ENCODE measurements around the gene ZFHX2.
A peak's percentile ranks its signal among the peaks of the same experiment; 100 is the strongest.

ZFHX2 gene

DNA sequence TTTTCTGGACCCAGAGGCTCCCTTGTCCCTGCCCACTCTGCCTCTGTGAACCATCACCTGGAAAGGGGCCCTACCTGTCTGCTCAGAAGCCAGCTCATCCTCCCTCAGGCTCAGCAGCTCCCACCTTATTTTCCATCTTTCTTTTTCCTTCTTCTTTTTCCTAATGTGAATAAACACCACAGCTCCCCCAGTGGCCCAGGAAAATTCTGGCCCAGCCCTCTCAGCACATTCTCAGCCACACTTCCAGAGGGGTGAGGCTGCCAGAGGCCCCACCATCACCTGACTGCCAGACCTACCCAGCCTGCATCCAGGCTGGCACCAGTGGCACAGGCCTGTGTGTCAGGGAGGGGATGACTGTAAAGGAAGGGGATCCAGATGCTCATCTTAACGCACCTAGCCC is 23.0 kb downstream of the ZFHX2 start:
- TF ChIP-seq, protein P1, sequence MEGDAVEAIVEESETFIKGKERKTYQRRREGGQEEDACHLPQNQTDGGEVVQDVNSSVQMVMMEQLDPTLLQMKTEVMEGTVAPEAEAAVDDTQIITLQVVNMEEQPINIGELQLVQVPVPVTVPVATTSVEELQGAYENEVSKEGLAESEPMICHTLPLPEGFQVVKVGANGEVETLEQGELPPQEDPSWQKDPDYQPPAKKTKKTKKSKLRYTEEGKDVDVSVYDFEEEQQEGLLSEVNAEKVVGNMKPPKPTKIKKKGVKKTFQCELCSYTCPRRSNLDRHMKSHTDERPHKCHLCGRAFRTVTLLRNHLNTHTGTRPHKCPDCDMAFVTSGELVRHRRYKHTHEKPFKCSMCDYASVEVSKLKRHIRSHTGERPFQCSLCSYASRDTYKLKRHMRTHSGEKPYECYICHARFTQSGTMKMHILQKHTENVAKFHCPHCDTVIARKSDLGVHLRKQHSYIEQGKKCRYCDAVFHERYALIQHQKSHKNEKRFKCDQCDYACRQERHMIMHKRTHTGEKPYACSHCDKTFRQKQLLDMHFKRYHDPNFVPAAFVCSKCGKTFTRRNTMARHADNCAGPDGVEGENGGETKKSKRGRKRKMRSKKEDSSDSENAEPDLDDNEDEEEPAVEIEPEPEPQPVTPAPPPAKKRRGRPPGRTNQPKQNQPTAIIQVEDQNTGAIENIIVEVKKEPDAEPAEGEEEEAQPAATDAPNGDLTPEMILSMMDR (conservative IDR thresholded peaks at IDR 0.05), result peak; percentile 33
- no peak overlapping the region for H3K27ac ChIP-seq

DNA sequence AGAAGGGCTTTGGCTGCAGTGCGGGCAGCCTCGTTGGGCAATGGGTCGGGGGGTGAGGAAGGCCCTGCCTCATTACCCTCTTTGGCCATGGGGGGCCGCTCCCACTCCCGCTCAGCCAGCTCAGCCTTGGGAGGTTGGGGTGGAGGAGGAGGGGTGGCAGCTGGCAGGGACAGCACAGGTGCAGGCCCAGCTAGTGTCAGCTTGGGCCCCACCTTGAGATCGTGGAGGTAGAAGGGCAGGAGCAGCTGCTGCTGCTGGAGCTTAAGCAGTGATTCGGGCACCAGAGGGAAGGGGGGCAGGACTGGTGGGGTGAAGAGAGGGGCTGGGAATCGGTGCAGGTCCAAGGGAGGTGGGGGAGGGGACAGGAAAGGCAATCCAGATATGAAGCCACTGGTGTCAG is 26.0 kb downstream of the ZFHX2 start:
- TF ChIP-seq, protein P1 (conservative IDR thresholded peaks at IDR 0.05), result no peak
- H3K27ac ChIP-seq, result no peak overlapping the region

DNA sequence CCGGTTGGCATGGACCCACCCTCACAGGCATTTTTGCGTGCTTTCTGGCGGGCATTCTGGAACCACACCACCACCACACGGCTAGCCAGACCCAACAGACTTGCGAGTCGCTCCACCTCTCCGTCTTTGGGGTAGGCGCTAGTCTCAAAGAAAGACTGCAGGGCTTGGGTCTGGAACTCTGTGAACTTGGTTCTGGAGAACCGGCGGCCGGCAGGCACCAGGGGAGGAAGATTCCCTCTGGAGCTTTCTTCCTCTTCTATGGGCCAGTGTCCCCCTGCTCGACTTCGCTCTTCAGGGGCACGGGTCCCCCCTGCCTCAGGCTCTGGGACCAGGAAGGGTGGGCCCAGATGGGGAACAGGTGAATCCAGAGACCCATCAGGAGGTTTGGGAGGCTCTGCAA is 26.6 kb downstream of the ZFHX2 start:
- H3K27ac ChIP-seq, result no peak overlapping the region
- TF ChIP-seq, protein P1 (conservative IDR thresholded peaks at IDR 0.05), result no peak

DNA sequence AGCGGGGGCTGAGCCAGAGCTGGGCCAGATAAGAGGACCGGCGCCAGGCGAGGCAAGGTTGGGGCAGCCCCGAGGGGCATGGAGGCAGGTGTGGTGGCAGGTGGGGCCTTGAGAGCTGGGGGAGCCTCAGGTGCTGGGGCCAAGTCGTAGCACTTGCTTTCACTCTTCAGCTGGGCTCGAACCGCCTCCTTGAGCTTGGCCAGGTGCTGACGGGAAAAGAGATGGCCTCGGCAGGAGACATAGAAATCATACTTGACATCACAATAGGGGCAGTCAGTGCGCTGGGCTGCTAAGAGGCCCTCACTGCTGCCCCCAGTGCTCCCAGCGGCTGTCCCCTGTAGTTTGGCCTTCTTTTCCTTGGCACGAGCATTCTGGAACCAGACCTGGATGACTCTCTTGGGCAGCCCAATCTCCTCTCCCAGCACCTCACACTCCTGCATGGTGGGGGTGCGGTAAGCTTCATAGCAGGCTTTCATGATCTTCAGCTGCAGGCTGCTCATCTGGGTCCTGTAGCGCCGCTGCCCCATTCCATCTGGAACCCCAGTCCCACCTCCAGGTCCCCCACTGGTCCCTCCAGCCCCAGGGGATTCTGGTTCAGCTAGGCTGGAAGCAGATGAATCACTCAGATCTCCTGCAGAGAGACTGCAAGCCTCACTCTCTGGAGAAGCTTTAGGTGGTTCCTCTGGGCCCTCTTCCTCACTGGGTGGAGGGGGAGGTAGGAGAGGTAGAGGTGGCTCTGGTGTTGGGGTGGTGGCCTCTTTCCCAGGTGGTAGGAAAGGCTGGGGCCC is 28.1 kb downstream of the ZFHX2 start:
- H3K27ac ChIP-seq, result no peak overlapping the region
- TF ChIP-seq, protein P1 (conservative IDR thresholded peaks at IDR 0.05), result no peak

DNA sequence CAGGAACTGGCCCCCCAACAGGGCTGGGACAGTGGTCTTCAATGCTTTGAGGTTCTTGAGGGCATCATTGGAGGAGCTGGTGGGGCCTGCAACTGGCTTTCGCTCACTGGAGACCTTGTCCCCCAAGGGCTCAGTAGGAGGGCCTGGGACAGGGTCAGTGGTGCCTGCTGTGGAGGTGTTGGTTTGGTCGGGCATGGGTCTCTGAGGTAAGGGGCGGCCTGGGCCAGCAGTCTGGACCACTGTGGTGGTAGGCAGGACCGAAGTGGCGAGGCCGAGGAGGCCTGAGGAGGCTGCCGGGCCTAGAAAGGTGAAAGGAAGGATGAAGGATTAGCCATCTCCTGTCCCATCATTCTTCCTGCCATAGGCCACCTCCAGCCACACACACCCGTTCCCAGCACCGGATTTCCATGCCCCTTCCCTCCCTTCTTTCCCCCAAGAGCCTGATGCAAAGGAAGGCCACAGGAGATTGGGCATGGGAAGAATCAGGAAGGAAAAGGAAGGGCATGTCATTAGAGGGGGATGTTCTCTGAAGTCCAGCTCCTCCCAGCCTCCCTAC is 28.8 kb downstream of the ZFHX2 start:
- TF ChIP-seq, protein P1 (conservative IDR thresholded peaks at IDR 0.05), result no peak
- H3K27ac ChIP-seq, result no peak overlapping the region

DNA sequence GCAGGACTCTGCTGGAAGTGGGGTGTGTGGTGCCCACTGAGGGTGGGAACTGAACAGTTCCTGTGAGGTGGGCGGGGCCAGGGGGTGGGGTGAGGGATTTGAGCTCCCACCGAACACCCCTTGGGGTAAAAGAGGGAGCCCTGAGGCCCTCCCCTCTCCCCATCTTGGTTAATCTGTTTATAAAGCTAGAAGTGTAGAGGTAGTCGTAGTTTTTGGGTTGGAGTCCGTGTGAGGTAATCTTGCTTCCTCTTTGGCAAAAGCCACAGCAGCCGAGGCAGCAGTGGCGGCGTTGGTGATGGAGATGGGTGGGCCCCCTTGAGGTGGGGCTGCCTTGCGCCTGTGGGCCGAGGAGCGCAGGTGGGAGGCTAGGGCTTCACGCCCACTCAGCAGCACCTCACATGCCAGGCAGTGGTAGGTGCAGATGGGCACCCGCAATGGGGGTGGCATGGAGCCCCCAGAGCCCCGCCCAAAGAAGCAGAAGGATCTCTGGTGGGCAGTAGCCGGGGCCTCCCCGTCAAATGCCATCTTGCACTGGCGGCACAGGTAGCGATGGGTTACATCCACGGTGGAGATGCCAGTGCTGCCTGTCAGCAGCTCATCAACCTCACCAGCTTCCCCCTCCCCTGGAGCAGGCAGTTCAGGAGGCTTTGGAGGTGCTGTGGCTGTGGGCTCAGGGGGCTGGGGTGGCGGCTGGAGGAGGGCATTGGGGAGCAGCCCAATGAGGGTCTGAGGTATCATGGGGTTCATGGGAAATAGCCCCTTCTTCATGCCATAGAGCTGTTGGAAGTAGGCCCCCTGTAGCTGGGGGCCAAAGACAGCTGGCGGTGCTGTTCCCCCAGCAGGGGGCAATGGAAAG is 29.6 kb downstream of the ZFHX2 start:
- no peak overlapping the region for H3K27ac ChIP-seq
- TF ChIP-seq, protein P1 (conservative IDR thresholded peaks at IDR 0.05), result no peak

DNA sequence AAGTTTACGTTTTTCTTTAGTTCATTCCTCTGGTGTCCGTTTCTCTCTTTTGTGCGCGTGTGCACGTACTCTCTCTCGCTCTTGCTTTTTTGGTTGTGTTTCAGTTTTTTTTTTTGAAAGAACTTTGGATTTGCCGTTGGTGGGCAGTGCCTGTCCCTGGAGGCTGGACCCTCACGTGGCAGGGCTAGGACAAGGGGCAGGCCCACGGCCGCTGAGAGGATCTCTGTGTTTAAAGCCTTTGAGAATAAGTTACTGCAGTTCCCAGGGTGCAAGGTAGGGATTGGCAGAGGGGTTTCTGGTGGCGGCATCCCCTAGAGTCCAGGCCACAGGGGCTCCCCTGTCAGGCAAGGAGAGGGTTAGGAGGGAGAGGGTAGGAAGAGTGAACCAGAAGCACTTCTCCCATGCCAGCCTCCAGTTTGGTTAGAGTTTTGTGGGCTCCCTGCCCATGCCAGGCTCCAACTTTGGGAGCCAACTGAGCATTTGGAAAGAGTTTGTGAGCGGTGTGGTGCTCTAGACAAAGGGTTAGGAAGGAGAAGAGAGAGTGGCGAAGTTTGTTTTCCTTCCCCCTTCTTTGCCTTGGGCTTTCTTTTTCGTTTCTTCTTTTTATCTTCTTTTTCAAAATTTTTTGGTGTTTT is 30.5 kb downstream of the ZFHX2 start:
- TF ChIP-seq, protein P1 (conservative IDR thresholded peaks at IDR 0.05), result no peak
- H3K27ac ChIP-seq, result no peak overlapping the region
